GM18868 (cell line): ENCODE measurements around the gene IQCC.

ENCODE experiments used
- ATAC-seq: cut with Tn5 transposase; IDR thresholded peaks from one replicate; pipeline ENCODE4 v1.9.1; 2021; ENCODE audit warnings: mild to moderate bottlenecking, moderate library complexity; ENCODE audit not compliant: unreplicated experiment

IQCC gene

DNA sequence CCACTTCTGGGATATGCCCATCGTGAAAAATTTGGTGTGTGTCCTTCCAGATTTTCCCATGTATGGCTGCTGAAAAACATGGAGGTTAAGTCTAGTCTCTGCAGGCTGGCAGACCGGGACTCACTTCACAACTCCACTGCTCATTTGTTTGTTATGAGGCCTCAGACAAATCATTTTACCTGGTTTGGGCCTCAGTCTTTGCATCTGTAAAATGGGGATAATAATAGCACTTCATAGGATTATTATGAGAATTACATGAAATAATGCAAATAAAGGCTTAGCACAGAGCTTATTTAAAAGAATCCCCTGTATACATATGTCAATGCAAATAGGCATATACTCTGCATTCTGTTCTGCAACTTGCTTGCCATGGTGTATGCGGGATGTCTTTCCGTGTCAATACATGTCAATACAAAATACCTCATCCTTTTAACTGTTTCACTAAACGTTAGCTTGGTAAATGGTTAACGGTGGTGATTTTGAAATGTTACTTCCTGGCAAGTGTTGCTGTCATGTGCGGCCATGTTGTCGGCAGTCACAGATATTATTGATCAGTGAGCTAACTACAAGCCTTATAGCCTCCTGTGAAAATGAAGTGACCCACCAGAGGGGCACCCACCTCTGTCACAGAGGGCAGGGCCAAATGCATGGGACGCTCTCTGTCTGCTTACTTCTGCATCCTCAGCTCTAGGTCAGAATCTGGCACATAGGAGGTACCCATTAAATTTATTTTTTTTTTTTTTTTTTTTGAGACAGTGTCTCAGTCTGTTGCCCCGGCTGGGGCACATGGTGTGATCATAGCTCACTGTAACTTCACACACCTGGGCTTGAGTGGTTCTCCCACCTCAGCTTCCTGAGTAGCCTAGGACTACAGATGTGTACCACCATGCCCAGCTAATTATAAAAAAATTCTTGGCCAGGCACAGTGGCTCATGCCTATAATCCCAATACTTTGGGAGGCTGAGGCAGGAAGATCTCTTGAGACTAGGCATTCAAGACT is 49.9 kb downstream of the IQCC start:
- ATAC-seq: no peak

DNA sequence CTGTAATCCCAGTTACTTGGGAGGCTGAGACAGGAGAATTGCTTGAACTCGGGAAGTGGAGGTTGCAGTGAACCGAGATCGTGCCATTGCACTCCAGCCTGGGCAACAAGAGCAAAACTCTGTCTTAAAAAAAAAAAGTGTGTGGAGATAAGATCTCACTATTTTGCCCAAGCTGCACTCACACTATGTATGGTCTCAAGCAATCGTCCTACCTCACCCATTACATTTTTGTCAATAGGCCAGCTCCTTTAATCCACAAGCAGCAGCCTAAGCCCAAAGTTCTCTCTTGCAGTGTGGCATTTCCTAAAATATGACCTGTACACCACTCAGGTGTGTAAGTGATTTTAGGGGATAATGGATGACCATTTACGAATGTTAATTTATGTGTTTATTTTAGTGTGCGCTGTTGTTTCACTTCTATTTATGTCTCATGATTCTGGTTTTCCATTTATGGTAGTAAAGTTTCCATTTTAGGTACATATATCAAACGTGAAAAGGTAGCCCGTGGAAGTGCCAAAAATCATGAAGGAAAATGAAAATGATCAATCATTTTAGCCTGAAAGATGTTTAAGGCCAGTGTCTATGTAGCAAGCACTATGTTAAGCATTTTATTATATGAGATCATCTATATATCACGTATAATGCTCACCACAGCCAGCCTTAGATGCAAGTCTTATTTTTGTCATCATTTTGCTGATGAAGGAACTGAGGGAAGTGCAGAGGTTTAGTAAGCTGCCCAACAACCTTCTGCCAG is 51.2 kb downstream of the IQCC start:
- ATAC-seq: no peak

DNA sequence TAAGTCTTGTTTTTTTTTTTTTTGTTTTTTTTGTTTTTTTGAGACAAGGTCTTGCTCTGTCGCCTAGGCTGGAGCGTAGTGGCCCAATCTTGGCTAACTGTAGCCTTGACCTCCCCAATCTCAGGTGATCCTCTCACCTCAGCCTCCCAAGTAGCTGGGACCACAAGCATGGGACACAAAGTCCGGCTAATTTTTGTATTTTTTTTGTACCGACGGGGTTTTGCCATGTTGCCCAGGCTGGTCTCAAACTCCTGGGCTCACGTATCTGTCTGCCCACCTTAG is 51.7 kb downstream of the IQCC start:
- ATAC-seq: no peak
